ENCODE measurements around the gene LNX1.

DNA sequence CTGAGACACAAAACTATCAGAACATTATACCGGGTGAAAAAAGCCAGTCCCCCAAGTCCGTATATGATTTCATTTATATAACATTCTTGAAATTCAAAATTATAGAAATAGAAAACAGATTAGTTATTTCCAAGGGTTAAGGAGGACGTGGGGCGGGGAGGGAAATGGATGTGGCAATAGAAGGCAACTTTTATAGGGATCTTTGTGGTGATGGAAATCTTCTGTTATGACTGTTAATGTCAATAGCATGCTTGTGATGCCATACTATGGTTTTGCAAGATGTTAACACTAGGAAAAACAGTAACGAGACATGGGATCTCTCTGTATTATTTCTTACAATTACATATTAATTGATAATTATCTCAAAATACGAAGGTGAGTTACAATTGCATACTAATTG, 96.4 kb downstream of the LNX1 start:
- no peak for TF ChIP-seq EZH2phosphoT487 (IDR thresholded peaks at IDR 0.05; ENCODE audit: borderline replicate concordance)
- TF ChIP-seq, protein P1, sequence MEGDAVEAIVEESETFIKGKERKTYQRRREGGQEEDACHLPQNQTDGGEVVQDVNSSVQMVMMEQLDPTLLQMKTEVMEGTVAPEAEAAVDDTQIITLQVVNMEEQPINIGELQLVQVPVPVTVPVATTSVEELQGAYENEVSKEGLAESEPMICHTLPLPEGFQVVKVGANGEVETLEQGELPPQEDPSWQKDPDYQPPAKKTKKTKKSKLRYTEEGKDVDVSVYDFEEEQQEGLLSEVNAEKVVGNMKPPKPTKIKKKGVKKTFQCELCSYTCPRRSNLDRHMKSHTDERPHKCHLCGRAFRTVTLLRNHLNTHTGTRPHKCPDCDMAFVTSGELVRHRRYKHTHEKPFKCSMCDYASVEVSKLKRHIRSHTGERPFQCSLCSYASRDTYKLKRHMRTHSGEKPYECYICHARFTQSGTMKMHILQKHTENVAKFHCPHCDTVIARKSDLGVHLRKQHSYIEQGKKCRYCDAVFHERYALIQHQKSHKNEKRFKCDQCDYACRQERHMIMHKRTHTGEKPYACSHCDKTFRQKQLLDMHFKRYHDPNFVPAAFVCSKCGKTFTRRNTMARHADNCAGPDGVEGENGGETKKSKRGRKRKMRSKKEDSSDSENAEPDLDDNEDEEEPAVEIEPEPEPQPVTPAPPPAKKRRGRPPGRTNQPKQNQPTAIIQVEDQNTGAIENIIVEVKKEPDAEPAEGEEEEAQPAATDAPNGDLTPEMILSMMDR (conservative IDR thresholded peaks at IDR 0.05; ENCODE audit: low read length), result no peak

Data from Loucy (cell line).